Ovary (tissue), 9 donors: Measurements from ENCODE around the gene VAV3. TPM values are rescaled to one million over a fixed set of nuclear protein-coding genes. Genes with fewer than 3 reads are reported as not detected.

Experiments
- DNase-seq, 5 donors: peaks; one replicate each; pipeline ENCODE4 v3.0.0-alpha.2; 2019 to 2020
- H3K27ac ChIP-seq, 2 donors: fragments of 200-600 bp; one replicate each; pipeline versions ENCODE4 v1.5.1 to v1.8.0; 2019 to 2022
- H3K27me3 ChIP-seq: fragments of 200-600 bp; one replicate; pipeline ENCODE4 v1.8.0; 2022
- H3K36me3 ChIP-seq: fragments of 200-600 bp; sonication (generic); one replicate; pipeline ENCODE4 v1.5.1; 2019
- H3K4me1 ChIP-seq: one replicate; pipeline ENCODE4 v1.8.1; 2013; ENCODE audit warnings: mild to moderate bottlenecking, moderate library complexity; ENCODE audit not compliant: insufficient read depth
- H3K4me3 ChIP-seq: fragments of 200-600 bp; sonication (generic); one replicate; pipeline ENCODE4 v1.5.1; 2017
- H3K9me3 ChIP-seq, 2 donors: fragments of 200-600 bp in 1 of 2; sonication (generic) in 1 of 2; one replicate each; pipeline versions ENCODE4 v1.5.1 to v1.8.1; 2013 to 2019; ENCODE audit warnings: mild to moderate bottlenecking in 1 of 2, moderate library complexity in 1 of 2
- EP300 ChIP-seq: sonication (generic); formaldehyde crosslinking; IDR thresholded peaks from one replicate; pipeline ENCODE4 v1.6.1; 2017; ENCODE audit warnings: antibody characterized with exemption
- POLR2A ChIP-seq: fragments of 450-650 bp; IDR thresholded peaks from one replicate; pipeline ENCODE4 v1.6.1; 2017; ENCODE audit warnings: antibody characterized with exemption, mild to moderate bottlenecking, moderate library complexity
- WGBS, 3 donors: extraction: QIAGEN DNeasy Blood & Tissue Kit in 1 of 3; methylation state at CpG; one replicate each; pipeline versions ENCODE4 v1.1.5 to v1.1.7; 2013 to 2017; 5-methylcytosine and 5-hydroxymethylcytosine counted together
- intact Hi-C, 4 donors: fragments of 100-400 bp; cut with DNase I; formaldehyde crosslinking; loops; one replicate each; pipeline versions ENCODE4 v1.11.0 to v1.15.1; 2022 to 2023
- polyA plus RNA-seq, 2 donors: library from polyadenylated mRNA; stranded (reverse); fragments of 200-250 nt in 1 of 2; fragments of 350-450 nt in 1 of 2; fragmentation: Illumina TruSeq in 1 of 2; extraction: RNeasy Lipid Tissue Mini Kit (QIAGEN cat#74804) in 1 of 2; gene quantifications; one replicate each; pipeline ENCODE4 v1.2.3, GENCODE V29; 2013 to 2014
- total RNA-seq, 7 donors: library from RNA; depleted of rRNA in 2 of 7; stranded (reverse); fragments of >200 nt in 2 of 7; fragmentation: NEBNext Ultra II Directional in 3 of 7; extraction: Animal tissue kit (Norgen Biotek cat#: 25700) in 3 of 7; gene quantifications; one replicate each; pipeline versions ENCODE4 v1.1.0 to v1.2.4, GENCODE V29; 2016 to 2023
- TF ChIP-seq, protein P1 (sequence below), 3 donors: fragments of 450-650 bp in 2 of 3; fragments of 200-600 bp in 1 of 3; IDR thresholded peaks; one replicate each; pipeline versions ENCODE4 v1.5.1 to v1.8.0; 2016 to 2022; ENCODE audit warnings: antibody characterized with exemption in 3 of 3, mild to moderate bottlenecking in 1 of 3
- donor health status: DM: no; HTN: no; CAD: no; lungs with moderate emphysema.
- donor health status: DM: no; HTN: no; CAD: no.
- donor health status: Bipolar disorder and iron deficiency.
- donor health status: DM: yes; HTN: yes; CAD: no.
- donor health status: DM: no; HTN: no; CAD: no.
- donor health status: DM: yes; HTN: yes; CAD: no.

The VAV3 gene
- total and polyA plus RNA-seq, 9 donors = 0.78 to 7.4 (median 1.5) TPM

DNA sequence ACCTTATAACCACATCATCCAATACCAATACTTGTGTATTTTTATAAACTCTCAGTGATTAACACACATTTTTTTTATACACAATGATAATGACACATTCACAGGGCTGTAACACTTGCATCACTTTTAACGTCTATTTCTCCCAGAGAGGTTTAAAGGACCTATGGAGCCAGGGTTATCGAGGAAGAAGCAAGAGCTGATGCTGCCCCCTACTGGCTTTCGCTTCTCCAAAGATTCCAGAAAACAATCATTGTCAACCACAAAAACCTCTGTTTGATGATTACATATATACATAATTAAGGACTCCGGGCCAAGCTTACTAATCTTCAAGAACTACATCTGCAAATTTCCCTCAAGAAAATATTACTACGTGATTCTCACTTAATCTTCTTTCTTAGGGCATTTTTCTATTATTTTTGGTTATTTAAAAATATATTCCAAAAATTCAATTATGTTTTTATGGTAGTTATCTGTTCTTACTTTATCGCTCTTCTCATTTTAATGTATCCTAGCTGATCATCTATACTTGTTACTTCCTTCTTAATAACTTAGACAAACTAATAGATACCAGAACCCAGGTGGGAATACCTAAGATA is 214.5 kb downstream of the VAV3 start:
- Histone ChIP-seq H3K4me3 (no peak overlapping the region), H3K4me1 (no peaks in the 10 kb centered on the region), H3K27ac (no peak overlapping the region), H3K9me3 (no peaks in the 10 kb centered on the region), H3K36me3 (no peaks in the 10 kb centered on the region), H3K27me3 (no peaks in the 10 kb centered on the region)
- peak in 1 of 5 donors; percentile 18 for DNase-seq
- TF ChIP-seq POLR2A = no peak
- TF ChIP-seq EP300 = no peak
- TF ChIP-seq, protein P1, sequence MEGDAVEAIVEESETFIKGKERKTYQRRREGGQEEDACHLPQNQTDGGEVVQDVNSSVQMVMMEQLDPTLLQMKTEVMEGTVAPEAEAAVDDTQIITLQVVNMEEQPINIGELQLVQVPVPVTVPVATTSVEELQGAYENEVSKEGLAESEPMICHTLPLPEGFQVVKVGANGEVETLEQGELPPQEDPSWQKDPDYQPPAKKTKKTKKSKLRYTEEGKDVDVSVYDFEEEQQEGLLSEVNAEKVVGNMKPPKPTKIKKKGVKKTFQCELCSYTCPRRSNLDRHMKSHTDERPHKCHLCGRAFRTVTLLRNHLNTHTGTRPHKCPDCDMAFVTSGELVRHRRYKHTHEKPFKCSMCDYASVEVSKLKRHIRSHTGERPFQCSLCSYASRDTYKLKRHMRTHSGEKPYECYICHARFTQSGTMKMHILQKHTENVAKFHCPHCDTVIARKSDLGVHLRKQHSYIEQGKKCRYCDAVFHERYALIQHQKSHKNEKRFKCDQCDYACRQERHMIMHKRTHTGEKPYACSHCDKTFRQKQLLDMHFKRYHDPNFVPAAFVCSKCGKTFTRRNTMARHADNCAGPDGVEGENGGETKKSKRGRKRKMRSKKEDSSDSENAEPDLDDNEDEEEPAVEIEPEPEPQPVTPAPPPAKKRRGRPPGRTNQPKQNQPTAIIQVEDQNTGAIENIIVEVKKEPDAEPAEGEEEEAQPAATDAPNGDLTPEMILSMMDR (IDR thresholded peaks at IDR 0.05) = no peak
- 29 to 36% (median 33%) methylated on average over 6 of the region's 6 CpGs for WGBS, 3 donors
- intact Hi-C loops = no loop called here

DNA sequence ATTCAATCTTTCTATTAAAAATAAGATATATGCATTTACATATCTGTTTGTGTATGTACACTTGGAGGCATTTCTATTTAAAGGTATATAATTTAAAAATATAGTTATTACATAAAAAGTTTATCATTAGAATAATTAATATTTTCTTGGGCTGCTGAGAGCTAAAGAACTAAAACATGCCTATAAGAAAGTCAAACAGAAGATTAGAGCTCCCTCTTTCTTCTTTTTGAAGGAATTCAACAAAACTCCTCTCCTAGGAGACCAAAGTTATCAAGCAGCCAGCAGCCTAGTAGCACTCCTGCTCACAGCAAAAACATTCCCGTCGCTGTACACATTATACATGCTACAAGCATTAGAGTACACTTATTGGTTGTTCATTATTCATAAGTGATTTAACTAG is 216.4 kb downstream of the VAV3 start:
- Histone ChIP-seq H3K4me3 (no peak overlapping the region), H3K27ac (no peak overlapping the region), H3K9me3 (no peaks in the 10 kb centered on the region), H3K36me3 (no peaks in the 10 kb centered on the region), H3K4me1 (no peaks in the 10 kb centered on the region), H3K27me3 (no peaks in the 10 kb centered on the region)
- WGBS, 3 donors = 8 to 14% (median 10%) methylated on average over 2 of the region's 2 CpGs
- TF ChIP-seq, protein P1 (IDR thresholded peaks at IDR 0.05) = no peak
- TF ChIP-seq EP300 = no peak
- TF ChIP-seq POLR2A = no peak
- no peak for DNase-seq
- intact Hi-C loops = no loop called here

- intact Hi-C loops = no loop called here
- Histone ChIP-seq H3K36me3 (no peaks in the 10 kb centered on the region), H3K4me1 (no peaks in the 10 kb centered on the region), H3K9me3 (no peaks in the 10 kb centered on the region), H3K27me3 (no peaks in the 10 kb centered on the region), H3K27ac (no peak overlapping the region), H3K4me3 (no peak overlapping the region)
- no peak for TF ChIP-seq POLR2A
- no peak for TF ChIP-seq EP300
- TF ChIP-seq, protein P1 (IDR thresholded peaks at IDR 0.05) = no peak
- WGBS, 3 donors = 83 to 93% (median 92%) methylated on average over 4 of the region's 4 CpGs
- no peak for DNase-seq
These were observed 223.7 kb downstream of the VAV3 start for GRCh38 chr1:107741242-107741641.

DNA sequence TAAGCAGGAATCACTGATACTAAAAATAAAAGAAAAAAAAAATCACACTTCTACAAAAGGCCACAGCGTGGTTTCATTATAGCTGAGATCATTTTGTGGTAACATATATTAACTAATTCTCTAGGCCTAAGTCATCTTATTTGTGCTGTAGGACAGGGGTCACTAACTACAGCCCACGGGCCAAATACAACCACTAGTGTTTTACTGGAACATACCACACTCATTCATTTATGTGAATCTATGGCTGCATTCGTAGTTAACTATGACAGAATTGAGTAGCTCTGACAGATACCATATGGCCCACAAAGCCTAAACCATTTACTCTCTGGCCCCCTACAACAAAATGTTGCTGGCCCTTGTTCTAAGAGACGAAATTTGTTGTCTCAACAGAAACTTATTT is 224.4 kb downstream of the VAV3 start:
- H3K9me3 ChIP-seq = no peaks in the 10 kb centered on the region
- H3K27ac ChIP-seq = no peak overlapping the region
- TF ChIP-seq, protein P1 (IDR thresholded peaks at IDR 0.05) = no peak
- no peak for TF ChIP-seq POLR2A
- no peak for TF ChIP-seq EP300
- WGBS, 3 donors = 55 to 66% (median 66%) methylated on average over 4 of the region's 4 CpGs
- H3K4me3 ChIP-seq = no peak overlapping the region
- intact Hi-C loops = no loop called here
- no peaks in the 10 kb centered on the region for H3K27me3 ChIP-seq
- no peaks in the 10 kb centered on the region for H3K4me1 ChIP-seq
- H3K36me3 ChIP-seq = no peaks in the 10 kb centered on the region
- DNase-seq = no peak
